ENCODE results near the gene B9D1.
A peak's percentile ranks its signal among the peaks of the same experiment; 100 is the strongest.

The B9D1 gene

DNA sequence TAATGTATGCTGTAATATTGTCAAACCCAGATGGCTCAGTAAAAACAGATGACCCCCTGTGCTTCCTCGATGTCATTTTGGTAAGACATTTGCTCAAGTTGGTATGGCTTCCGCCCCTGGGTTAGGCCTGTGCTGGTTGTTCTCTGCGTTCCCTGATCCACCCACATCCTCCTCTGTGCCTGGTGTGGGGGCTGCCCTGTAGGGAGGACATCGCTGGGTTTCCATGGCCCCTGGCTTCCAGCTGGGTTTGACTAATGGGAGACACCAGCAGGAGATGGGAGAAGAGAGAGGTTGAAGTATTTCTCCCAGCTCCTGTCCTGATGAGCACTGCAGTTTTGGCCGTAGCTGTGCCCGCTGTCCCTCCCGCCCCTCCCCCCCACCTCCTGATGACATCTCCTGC, 28.9 kb upstream of the B9D1 start:
- DNase-seq (ENCODE audit: low read depth) = no peak
- H3K4me3 ChIP-seq (ENCODE audit: control insufficient read depth, low read depth, low read length) = no peak overlapping the region
- no peak for TF ChIP-seq CTCF (IDR thresholded peaks at IDR 0.05; ENCODE audit: control insufficient read depth, insufficient read depth, low read depth, low read length, missing control alignments)

DNA sequence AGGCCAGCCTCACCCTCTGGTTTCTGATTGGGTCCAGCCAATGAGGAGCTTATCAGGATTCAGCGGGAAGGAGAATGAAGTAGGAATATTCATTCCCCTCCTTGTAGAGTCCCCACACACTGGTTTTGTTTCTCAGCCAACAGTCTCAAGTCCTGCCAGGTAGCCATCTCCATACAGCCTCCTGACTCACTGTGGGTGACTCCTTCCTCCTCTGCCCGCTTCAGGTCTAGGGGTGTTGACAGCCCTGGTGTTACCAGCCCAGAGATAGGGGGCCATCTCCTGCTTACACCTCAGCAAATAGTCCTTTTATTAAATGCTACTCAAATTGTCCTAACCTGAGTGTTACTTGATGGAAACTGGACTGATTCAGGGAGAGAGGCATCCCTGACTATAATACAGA, 28.4 kb upstream of the B9D1 start:
- TF ChIP-seq CTCF (IDR thresholded peaks at IDR 0.05; ENCODE audit: control insufficient read depth, insufficient read depth, low read depth, low read length, missing control alignments) = no peak
- H3K4me3 ChIP-seq (ENCODE audit: control insufficient read depth, low read depth, low read length) = no peak overlapping the region

GRCh38 chr17:19388791-19389785, 26.6 kb upstream of the B9D1 start:
- no peak for DNase-seq (ENCODE audit: low read depth)

More for the DNA sequence above, 28.4 kb upstream of the B9D1 start:
- no peak for DNase-seq (ENCODE audit: low read depth)

DNA sequence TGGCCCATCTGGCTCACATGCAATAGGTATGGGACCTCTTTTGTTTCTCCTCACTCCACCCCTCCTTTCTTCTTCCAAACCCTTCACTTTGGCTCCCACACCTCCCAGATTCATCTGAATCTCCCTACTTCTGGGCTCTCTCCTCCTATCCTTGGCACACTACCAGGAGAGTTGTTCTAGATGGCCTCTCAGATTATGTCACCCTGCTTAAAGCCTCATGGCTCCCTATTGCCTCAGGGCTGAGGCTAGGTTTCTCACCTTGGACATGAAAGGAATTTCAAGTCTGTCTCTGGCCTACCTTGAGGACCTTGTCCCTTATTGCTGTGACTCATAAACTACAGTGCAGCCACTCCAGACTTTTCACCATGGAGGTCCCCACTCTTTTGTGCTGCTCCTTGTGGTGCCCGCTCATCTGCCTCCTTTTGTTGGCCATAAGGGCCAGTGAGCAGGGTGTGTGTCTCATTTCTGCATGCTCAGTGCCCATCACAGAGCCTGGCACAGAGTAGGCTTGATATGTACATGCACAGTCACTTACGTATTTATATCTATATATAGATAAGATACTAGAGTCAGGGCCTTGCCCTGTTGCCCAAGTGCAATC, 25.5 kb upstream of the B9D1 start:
- no peak for TF ChIP-seq CTCF (IDR thresholded peaks at IDR 0.05; ENCODE audit: control insufficient read depth, insufficient read depth, low read depth, low read length, missing control alignments)
- no peak overlapping the region for H3K4me3 ChIP-seq (ENCODE audit: control insufficient read depth, low read depth, low read length)
- DNase-seq (ENCODE audit: low read depth) = peak; percentile 40

More at GRCh38 chr17:19388791-19389785, 26.6 kb upstream of the B9D1 start:
- no peak for TF ChIP-seq CTCF (IDR thresholded peaks at IDR 0.05; ENCODE audit: control insufficient read depth, insufficient read depth, low read depth, low read length, missing control alignments)
- H3K4me3 ChIP-seq (ENCODE audit: control insufficient read depth, low read depth, low read length) = no peak overlapping the region

DNA sequence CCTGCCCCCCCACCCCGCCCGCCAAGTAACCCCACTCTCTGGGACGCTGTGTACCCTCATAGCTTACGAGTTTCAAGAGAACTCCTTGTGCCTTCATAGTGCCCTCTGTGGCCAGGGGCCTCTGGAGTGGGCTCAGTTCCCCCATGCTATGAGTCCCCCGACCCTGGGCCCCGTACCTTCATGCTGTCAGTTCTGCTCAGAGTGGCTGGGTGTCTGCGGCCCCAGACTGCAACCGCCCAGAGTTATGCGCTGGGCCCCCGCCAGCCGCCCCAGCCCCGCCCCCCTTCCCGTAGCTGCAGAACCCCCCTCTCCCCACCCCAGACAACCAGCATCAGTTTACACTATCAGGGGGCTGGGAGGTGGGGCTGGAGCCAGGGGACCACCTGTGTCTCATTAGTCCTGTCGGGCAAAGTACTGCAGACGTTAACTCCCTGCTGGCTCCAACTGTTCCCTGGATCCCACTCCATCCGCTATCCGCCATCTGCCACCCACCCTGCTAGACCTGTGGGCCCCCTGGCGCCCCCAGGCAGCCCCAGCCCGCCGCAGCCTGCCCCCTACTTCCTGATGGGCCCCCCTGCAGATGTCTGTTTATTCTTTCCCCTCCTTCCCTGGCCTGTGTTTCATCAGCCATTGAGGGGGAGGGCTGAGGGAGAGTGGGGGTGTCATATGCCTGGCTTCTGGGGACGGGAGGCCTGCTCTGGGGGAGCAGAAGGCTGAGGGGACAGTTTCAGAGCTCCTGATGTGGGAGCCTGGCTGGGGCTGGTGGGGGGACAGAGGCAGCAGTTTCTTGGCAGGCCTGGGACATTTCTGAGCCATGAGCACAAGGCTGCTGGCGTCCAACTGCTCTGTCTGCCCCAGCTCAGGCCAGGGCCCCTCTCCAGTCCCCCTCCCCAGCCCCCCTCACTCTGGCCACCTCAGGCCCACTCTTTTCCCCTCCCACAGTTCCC, 24.7 kb upstream of the B9D1 start, which contains the start of gene MFAP4:
Gene MFAP4, minus strand, starts transcription at position 217 of the 947 bp plus-strand sequence. Its CDS starts 35 bp downstream, at position 182.
- H3K4me3 ChIP-seq (ENCODE audit: control insufficient read depth, low read depth, low read length) = peak within 1 kb of the TSS; percentile 49
- DNase-seq (ENCODE audit: low read depth) = peak; percentile 73

More for the DNA sequence above, 24.7 kb upstream of the B9D1 start, which contains the start of gene MFAP4:
- TF ChIP-seq CTCF (IDR thresholded peaks at IDR 0.05; ENCODE audit: control insufficient read depth, insufficient read depth, low read depth, low read length, missing control alignments) = no peak
